ENCODE measurements around the gene PLA2G2F.

Gene PLA2G2F

DNA sequence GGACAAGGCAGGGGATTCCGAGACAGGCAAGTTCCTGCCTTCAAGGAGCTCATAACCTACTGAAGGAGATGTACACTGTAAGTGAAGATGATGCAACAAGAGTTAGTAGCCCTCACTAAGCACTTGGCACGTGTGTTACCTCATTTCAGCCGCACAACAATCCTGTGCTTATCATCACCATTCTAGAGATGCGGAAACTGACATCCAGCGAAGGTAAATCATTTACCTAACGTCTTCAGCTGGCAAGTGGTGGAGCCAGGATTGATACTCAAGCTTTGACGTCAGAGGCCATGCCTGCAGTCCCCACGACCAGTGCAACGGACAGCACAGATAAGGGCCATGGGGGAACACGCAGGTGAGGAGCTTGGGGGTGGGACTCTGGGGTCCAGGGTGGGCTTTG, 43.9 kb downstream of the PLA2G2F start:
- ChIA-PET POLR2A (no interaction called here), CTCF (interaction anchor here (1.5 to 1.9 kb wide), 2 partner anchors 12 to 206 kb away, joined by 4 to 10 read pairs; no protein-coding TSS in a partner anchor)
- TF ChIP-seq, protein P1, sequence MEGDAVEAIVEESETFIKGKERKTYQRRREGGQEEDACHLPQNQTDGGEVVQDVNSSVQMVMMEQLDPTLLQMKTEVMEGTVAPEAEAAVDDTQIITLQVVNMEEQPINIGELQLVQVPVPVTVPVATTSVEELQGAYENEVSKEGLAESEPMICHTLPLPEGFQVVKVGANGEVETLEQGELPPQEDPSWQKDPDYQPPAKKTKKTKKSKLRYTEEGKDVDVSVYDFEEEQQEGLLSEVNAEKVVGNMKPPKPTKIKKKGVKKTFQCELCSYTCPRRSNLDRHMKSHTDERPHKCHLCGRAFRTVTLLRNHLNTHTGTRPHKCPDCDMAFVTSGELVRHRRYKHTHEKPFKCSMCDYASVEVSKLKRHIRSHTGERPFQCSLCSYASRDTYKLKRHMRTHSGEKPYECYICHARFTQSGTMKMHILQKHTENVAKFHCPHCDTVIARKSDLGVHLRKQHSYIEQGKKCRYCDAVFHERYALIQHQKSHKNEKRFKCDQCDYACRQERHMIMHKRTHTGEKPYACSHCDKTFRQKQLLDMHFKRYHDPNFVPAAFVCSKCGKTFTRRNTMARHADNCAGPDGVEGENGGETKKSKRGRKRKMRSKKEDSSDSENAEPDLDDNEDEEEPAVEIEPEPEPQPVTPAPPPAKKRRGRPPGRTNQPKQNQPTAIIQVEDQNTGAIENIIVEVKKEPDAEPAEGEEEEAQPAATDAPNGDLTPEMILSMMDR (IDR thresholded peaks at IDR 0.05; ENCODE audit: insufficient read depth, low read length, missing control alignments): no peak
- no peak for DNase-seq (ENCODE audit: low read depth, low spot score)
- no peak overlapping the region for H3K4me3 ChIP-seq (ENCODE audit: low read depth, low read length)

- H3K4me3 ChIP-seq (ENCODE audit: low read depth, low read length): no peak overlapping the region
- CTCF ChIA-PET: interaction anchor here (1.0 to 1.9 kb wide), 3 partner anchors 11 to 207 kb away, joined by 3 to 10 read pairs (median 4); no protein-coding TSS in a partner anchor
- POLR2A ChIA-PET: no interaction called here
- TF ChIP-seq, protein P1 (IDR thresholded peaks at IDR 0.05; ENCODE audit: insufficient read depth, low read length, missing control alignments): no peak
- DNase-seq (ENCODE audit: low read depth, low spot score): no peak
These were observed 44.6 kb downstream of the PLA2G2F start for GRCh38 chr1:20183616-20184271.

DNA sequence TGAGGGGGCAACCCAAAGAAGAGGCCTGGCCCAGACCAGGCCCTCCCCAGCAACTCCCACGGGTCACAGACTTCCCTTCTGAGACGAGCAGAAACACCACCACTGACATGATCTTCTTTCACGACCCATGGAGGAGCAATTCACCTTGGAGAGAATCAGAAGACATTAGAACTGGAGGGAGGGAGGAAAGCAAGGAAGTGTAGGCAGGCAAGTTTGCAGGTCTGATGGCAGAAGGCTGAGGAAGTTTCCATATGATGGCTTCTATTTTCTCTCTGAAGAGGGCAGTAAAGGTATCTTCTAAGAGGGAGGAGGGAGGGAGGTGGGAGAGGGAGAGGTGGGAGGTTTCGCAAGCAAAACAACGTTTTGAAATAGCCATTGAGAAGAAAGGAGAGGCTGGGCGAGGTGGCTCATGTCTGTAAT, 45.4 kb downstream of the PLA2G2F start:
- ChIA-PET POLR2A (no interaction called here), CTCF (interaction anchor here (1.0 to 1.9 kb wide), 2 partner anchors 11 to 29 kb away, joined by 3 to 10 read pairs; no protein-coding TSS in a partner anchor)
- no peak for DNase-seq (ENCODE audit: low read depth, low spot score)
- TF ChIP-seq, protein P1 (IDR thresholded peaks at IDR 0.05; ENCODE audit: insufficient read depth, low read length, missing control alignments): no peak
- no peak overlapping the region for H3K4me3 ChIP-seq (ENCODE audit: low read depth, low read length)

- DNase-seq (ENCODE audit: low read depth, low spot score): no peak
- H3K4me3 ChIP-seq (ENCODE audit: low read depth, low read length): no peak overlapping the region
- TF ChIP-seq, protein P1 (IDR thresholded peaks at IDR 0.05; ENCODE audit: insufficient read depth, low read length, missing control alignments): no peak
- ChIA-PET POLR2A (no interaction called here), CTCF (no interaction called here)
These were observed 46.1 kb downstream of the PLA2G2F start for GRCh38 chr1:20184997-20185833.

GRCh38 chr1:20185834-20186782, 47.0 kb downstream of the PLA2G2F start, which contains the start of the genes PLA2G2C and UBXN10:
TSS of gene PLA2G2C (minus strand) at chr1:20186518. CDS start at chr1:20177363, 9,155 bp downstream.
TSS of gene UBXN10 (plus strand) at chr1:20186096. CDS start at chr1:20190562, 4,466 bp downstream.
- no peak within 1 kb of the TSS for H3K4me3 ChIP-seq (ENCODE audit: low read depth, low read length)
- no peak for DNase-seq (ENCODE audit: low read depth, low spot score)
- TF ChIP-seq, protein P1 (IDR thresholded peaks at IDR 0.05; ENCODE audit: insufficient read depth, low read length, missing control alignments): no peak
- ChIA-PET CTCF (interaction anchor here (1.4 to 1.6 kb wide), 2 partner anchors 10 to 27 kb away, joined by 4 read pairs; no protein-coding TSS in a partner anchor), POLR2A (no interaction called here)

All from AG04449 (cell line).